Uterus (tissue), 4 donors: ENCODE measurements around the gene GJB1. TPM values are rescaled to one million over a fixed set of nuclear protein-coding genes. Genes with fewer than 3 reads are reported as not detected.

Experiments
- DNase-seq, 2 donors: peaks; one replicate each; pipeline ENCODE4 v3.0.0-alpha.2; 2019 to 2020
- H3K27ac ChIP-seq, 2 donors: fragments of 200-600 bp; sonication (generic); 1 replicate in 1 of 2; 2 replicates in 1 of 2; pipeline ENCODE4 v1.5.1; 2016 to 2018
- H3K27me3 ChIP-seq, 2 donors: fragments of 200-600 bp; sonication (generic); one replicate each; pipeline ENCODE4 v1.5.1; 2018 to 2019; ENCODE audit warnings: control low read depth in 1 of 2
- H3K36me3 ChIP-seq, 2 donors: fragments of 200-600 bp; sonication (generic); one replicate each; pipeline ENCODE4 v1.5.1; 2019; ENCODE audit warnings: control low read depth in 1 of 2
- H3K4me1 ChIP-seq, 2 donors: fragments of 200-600 bp; sonication (generic); one replicate each; pipeline ENCODE4 v1.5.1; 2018 to 2019; ENCODE audit warnings: control low read depth in 1 of 2
- H3K4me3 ChIP-seq, 2 donors: fragments of 200-600 bp; sonication (generic); 1 replicate in 1 of 2; 2 replicates in 1 of 2; pipeline ENCODE4 v1.5.1; 2018 to 2019; ENCODE audit warnings: mild to moderate bottlenecking in 1 of 2
- H3K9me3 ChIP-seq, 2 donors: fragments of 200-600 bp; sonication (generic); one replicate each; pipeline ENCODE4 v1.5.1; 2019; ENCODE audit warnings: control low read depth in 1 of 2
- CTCF ChIP-seq, 4 experiments: fragments of 200-600 bp in 2 of 4; fragments of 450-650 bp in 2 of 4; sonication (generic) in 2 of 4; IDR thresholded peaks; one replicate each; pipeline ENCODE4 v1.5.1; 2016 to 2019; ENCODE audit warnings: antibody characterized with exemption in 4 of 4, mild to moderate bottlenecking in 2 of 4, moderate library complexity in 1 of 4
- POLR2A ChIP-seq, 2 donors: fragments of 450-650 bp; IDR thresholded peaks; one replicate each; pipeline ENCODE4 v1.6.1; 2016; ENCODE audit warnings: antibody characterized with exemption in 2 of 2, mild to moderate bottlenecking in 1 of 2, moderate library complexity in 1 of 2
- intact Hi-C: fragments of 100-400 bp; cut with DNase I; formaldehyde crosslinking; loops from one replicate; pipeline ENCODE4 v1.15.1; 2023; ENCODE audit warnings: low total_unique reads
- total RNA-seq, 4 donors: library from RNA; depleted of rRNA in 3 of 4; stranded (reverse); fragments of >200 nt in 3 of 4; gene quantifications; one replicate each; pipeline versions ENCODE4 v1.1.0 to v1.2.4, GENCODE V29; 2014 to 2023
- donor health status: DM: yes; HTN: yes; CAD: no.

The GJB1 gene
- total RNA-seq, 4 donors from 2014 or later, result 0.27 to 5.9 (median 3.0) TPM; not detected in 1

- TF ChIP-seq CTCF (IDR thresholded peaks at IDR 0.05) (no peak), POLR2A (IDR thresholded peaks at IDR 0.05) (no peak)
- H3K4me3 ChIP-seq, result no peak overlapping the region
- DNase-seq, result no peak
- intact Hi-C loops, result no loop called here
- no peaks in the 10 kb centered on the region for H3K36me3 ChIP-seq
- no peaks in the 10 kb centered on the region for H3K27me3 ChIP-seq
- H3K9me3 ChIP-seq, result no peaks in the 10 kb centered on the region
- no peak overlapping the region for H3K27ac ChIP-seq
- no peaks in the 10 kb centered on the region for H3K4me1 ChIP-seq
Measured at GRCh38 chrX:71183341-71183740, 39.7 kb upstream of the GJB1 start.

DNA sequence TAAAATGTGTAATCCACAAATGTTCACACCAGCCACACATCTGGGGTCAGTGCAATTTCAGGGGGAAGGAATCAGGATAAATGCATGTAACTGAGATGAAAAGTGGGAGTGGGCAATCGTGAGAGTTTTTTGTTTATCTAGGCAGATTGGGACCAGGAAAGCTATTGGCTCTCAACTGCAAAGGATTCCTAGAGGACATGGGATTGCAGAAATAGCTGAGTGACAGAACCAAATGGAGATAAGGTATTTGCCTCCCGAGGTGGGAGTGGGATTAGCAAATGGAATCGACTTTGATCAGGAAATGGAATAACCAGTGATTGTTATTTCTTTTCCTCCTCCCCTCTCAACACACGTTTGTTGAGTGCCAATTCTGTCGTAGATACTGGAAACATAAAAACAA, 38.9 kb upstream of the GJB1 start:
- no peak for TF ChIP-seq POLR2A (IDR thresholded peaks at IDR 0.05)
- no peak for TF ChIP-seq CTCF (IDR thresholded peaks at IDR 0.05)
- Histone ChIP-seq H3K27ac (no peak overlapping the region), H3K4me3 (no peak overlapping the region), H3K27me3 (no peaks in the 10 kb centered on the region), H3K4me1 (no peaks in the 10 kb centered on the region), H3K9me3 (no peaks in the 10 kb centered on the region), H3K36me3 (no peaks in the 10 kb centered on the region)
- DNase-seq, result no peak
- intact Hi-C loops, result no loop called here

GRCh38 chrX:71184803-71185495, 38.1 kb upstream of the GJB1 start:
- Histone ChIP-seq H3K27me3 (no peaks in the 10 kb centered on the region), H3K36me3 (no peaks in the 10 kb centered on the region)

GRCh38 chrX:71191248-71191647, 31.8 kb upstream of the GJB1 start:
- intact Hi-C loops, result no loop called here
- Histone ChIP-seq H3K4me3 (no peak overlapping the region), H3K36me3 (no peaks in the 10 kb centered on the region), H3K27ac (no peak overlapping the region), H3K9me3 (no peaks in the 10 kb centered on the region), H3K4me1 (no peaks in the 10 kb centered on the region), H3K27me3 (no peaks in the 10 kb centered on the region)
- no peak for DNase-seq
- no peak for TF ChIP-seq CTCF (IDR thresholded peaks at IDR 0.05)
- TF ChIP-seq POLR2A (IDR thresholded peaks at IDR 0.05), result no peak

More at GRCh38 chrX:71184803-71185495, 38.1 kb upstream of the GJB1 start:
- H3K27ac ChIP-seq, result no peak overlapping the region
- H3K4me1 ChIP-seq, result no peaks in the 10 kb centered on the region
- no peaks in the 10 kb centered on the region for H3K9me3 ChIP-seq
- no peak overlapping the region for H3K4me3 ChIP-seq
- no peak for DNase-seq
- TF ChIP-seq POLR2A (IDR thresholded peaks at IDR 0.05) (no peak), CTCF (IDR thresholded peaks at IDR 0.05) (no peak)
- intact Hi-C loops, result no loop called here

DNA sequence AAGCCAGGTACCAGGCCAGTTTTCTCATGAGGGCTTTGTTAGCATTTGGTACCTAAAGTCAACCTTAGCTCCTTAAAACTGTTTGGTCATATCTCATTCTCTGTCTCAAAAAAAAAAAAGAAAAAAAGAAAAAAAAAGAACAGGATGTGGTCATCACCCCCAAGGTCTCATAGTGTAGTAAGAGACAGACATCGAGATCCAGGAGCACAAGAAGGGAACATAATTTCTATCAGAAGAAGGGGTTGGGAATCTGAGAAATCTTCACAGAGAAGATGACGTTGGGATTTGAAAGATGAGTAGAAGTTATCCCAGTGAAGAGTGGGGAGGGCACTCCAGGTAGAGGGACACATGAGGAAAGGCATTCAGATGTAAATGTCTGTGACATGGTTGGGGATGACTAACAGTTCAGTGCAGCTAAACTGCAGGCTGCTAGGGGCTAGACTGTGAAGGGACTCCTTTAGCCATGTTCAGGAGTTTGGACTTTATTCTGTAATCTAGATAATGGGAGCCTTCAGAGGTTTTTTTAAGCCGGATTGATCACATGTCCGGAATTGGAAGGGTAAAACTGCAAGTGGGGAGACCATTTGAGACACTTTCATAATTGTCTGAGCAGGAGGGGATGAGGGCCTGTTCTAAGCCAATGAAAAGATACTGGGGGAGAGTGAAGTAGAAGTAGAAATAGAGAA, 26.9 kb upstream of the GJB1 start:
- Histone ChIP-seq H3K36me3 (no peaks in the 10 kb centered on the region), H3K27me3 (peaks cover 0 to 5% of the 10 kb centered on the region in 2 donors), H3K27ac (no peak overlapping the region), H3K4me1 (no peaks in the 10 kb centered on the region), H3K4me3 (no peak overlapping the region), H3K9me3 (no peaks in the 10 kb centered on the region)
- no peak for DNase-seq
- intact Hi-C loops, result no loop called here
- TF ChIP-seq POLR2A (IDR thresholded peaks at IDR 0.05), result no peak
